Fibroblast of the conjunctiva (primary cell): ENCODE measurements around the gene HSPA5.

ENCODE experiments used
- DNase-seq: peaks from one replicate; pipeline ENCODE4 v3.0.0-alpha.2; 2010; ENCODE audit warnings: low read depth

Gene HSPA5

DNA sequence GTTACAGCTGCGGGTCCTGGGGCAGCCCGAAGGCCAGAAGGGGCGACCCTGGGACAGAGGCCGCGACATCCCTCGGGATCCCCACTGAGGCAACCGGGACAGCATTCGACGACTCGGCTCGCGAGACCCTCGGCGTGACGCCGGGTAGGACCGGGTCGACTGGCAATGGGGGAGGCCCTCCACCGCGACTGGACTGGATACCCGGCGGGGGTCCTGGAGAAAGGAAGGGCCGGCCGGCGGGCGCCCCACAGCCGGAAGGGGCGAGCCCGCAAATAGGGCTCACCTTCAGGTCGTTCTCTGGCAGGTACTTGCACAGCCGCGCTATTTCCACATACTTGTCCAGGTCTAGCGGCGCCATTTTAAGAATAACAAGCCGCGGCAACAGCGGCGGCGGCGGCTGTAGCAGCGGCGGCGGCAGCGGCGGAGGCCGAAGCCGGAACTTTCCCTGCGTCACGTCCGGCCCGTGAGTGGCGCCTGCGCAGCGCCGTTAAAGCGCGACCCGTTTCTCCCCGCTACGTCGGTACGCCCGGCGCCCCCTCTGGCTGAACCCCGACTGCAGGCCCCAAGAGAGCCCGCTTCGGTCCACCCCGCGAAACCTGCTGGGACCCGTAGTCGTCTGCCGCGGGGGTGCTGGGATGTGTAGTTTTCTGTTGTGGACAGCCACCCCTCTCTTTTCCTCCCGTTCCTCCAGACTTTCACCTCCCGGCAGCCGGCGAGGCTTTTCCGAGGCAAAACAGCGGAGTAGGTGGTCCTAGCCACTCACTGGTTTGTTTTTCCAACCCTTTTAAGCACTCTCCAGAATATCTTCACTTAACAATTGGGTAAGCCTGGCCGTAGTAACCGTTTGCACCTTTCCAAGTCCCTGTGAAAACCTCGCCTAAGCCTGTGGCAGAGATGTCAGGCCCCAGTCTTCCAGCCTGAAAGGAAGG, 51.5 kb downstream of the HSPA5 start, which contains the start of gene PPP6C:
Gene PPP6C, minus strand, starts transcription at position 443 of the 929 bp plus-strand sequence. Its CDS starts 85 bp downstream, at position 358.
- peak; percentile 94 for DNase-seq

GRCh38 chr9:125189011-125189360, 52.2 kb downstream of the HSPA5 start:
- no peak for DNase-seq
